Measurements from ENCODE around the gene SHQ1.

SHQ1 gene

DNA sequence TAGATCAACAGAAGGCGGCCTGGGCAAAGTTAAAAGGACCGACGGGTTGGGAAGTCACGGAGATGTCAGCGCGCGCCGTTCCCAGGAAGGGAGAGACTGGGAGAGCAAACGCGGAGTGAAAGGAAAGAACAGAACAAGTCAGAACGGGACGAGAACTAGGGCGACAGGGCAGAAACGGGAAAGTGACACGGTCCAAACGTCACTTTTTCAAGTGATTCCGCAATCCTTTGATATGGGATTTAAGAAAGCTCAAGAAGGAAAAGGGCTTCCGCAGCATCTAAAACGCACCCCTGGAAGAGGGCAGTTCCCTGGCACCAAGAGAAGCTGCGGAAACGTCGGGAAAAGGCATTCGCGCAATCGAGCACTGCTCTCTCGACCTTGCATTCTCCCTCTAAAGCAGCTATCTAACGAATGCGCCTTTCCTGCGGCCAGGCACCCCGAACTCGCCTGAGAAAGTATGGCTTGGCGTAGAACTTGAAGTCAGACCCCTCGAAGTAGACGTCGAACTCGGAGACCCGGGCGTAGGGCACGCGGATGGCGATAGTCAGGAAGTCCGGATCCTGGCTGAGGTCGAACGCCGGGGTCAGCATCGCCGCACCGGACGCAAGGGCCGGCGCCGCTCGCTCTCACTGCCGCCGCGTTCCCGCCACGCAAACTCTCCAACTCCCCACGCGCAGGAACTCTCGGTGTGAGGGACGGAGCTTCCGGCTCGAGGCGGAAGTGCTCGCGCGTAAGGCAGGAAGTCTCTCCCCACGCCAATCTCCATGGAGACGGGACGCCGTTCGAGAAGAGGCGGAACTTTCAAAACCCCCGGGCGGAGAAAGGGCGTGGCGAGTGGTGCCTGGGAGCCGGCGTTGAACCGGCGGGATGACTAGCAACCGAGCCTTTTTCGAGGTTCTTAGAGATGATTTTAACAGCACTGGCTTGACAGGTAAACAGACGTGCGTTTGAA, at the start of gene SHQ1:
Gene SHQ1, minus strand, starts transcription at position 695 of the 952 bp plus-strand sequence. Its CDS starts 105 bp downstream, at position 590.
- peak; percentile 84 to 92 (median 86) for DNase-seq (ENCODE audit: low read depth in 2 of 3, low spot score in 2 of 3)

DNA sequence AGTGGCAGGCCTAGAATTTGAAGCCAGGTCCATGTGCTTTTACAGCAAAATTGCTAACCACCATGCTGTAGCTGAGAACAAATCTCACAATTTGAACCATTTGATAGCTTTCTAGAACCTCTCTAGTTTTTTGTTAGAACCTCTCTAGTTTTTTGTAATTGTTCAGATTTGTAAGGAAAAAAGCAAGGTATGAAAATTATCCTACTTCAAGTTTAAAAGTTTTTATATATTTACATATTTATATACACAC, 49.4 kb upstream of the SHQ1 start:
- DNase-seq (ENCODE audit: low read depth in 2 of 3, low spot score in 2 of 3), result no peak

DNA sequence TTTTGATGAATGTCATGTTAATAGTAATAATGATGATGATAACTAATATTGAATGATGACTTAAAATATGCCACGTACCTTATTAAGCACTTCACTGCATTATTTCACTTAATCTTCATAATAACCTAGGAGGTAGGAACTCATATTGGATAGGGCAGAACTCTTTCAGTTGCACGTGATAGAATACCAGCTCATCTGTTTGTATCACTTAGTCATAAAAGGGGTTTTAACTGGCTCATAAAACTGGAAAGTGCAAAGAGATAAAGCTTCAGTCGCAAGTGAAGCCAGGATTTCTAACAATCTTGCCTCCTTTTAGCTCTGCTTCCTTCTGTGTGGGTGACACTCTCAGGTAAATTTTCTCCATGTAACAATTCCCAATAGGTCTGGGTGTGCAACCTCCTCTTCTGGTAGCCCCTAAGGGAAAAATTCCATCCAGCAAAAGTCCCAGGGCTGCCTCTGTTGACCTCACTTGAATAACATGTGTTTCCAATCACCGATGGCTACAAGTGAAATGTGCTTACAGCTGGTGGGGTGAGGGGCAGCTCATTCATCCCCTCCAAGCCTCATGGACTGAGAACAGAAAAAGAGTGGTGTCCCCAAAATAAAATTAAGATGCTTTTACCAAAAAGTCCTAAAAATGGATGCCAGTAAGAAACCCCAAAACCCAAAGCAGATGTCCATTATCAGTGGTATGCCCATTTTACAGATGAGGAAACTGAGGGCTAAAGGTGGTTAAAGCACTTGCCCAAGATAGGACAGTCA, 48.9 kb upstream of the SHQ1 start:
- no peak for DNase-seq (ENCODE audit: low read depth in 2 of 3, low spot score in 2 of 3)

DNA sequence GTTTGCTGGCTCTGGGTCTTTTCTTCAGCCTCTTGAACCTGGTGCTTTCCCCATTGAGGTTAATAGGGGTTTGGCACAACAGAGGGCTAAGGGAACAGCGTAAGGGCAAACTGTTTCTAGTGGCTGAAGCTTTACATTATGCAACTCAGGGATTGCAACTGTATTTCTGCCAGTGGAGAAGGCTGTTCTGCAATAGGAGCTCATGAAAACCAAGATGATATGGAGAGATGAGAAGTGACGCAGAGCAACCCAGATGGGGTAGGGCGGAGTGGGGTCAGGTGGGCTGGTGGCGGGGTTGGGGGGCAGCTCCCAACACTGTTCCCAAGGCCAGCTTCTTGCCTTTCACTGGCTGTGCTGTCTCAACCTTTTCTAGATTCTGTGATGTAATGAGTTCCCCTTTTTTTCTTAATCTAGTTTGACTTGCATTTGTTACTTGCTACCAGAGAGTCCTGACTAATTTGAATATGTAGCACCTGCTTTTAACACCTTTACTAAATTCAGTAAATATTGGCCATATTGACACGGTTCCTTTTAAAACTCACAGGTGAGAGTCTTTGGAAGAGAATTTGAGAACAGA, 46.8 kb upstream of the SHQ1 start:
- no peak for DNase-seq (ENCODE audit: low read depth in 2 of 3, low spot score in 2 of 3)

DNA sequence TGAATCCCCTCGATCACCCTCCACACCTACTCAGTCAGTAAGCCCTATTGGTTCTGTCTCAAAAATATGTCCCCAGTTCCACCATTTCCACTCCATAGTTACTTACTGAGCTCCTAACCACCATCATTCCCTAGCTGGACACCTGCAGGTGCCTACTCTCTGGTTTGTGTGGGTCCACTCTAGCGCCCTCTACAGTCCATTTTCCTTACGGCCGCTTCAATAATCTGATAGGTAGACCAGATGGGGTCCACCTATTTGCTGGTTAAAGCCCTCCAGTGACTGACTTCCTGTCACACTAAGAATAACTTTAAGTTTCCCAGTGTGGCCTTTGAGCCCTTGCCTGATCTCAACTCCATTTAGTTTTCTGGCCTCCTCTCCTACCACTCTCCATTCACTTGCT, 44.6 kb upstream of the SHQ1 start:
- DNase-seq (ENCODE audit: low read depth in 2 of 3, low spot score in 2 of 3), result no peak

DNA sequence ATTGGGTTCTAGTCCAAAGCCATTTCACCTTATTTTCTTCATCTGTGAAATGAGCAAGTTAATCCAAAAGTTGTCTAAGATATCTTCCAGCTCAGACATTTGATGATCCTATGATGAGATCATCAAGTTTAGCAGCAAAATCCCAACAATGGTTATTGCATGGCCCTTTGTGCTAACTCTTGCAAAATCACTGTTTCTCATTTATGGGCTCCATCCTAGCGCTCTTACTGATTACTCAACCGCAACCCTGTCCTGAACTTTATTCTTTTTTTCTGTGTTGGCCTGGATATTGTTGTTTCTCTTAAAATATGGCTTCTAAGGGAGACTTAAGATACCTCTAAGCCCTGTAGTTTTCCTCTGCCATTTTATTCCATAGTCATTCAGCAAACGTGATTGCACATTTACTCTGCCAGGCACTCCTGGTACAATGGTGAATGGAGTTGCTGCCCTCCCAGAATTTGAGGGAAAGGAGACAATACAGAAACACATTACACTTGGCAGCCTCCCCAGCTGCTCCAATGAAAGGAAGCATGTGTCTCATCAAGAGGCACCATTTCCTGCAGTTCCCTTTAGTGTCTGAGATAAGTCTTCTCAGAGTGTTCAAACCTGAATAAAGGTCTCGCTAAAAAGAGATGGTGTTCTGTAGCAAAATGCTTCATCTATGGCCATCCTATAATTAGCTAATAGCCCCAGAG, 44.0 kb upstream of the SHQ1 start:
- DNase-seq (ENCODE audit: low read depth in 2 of 3, low spot score in 2 of 3), result no peak

DNA sequence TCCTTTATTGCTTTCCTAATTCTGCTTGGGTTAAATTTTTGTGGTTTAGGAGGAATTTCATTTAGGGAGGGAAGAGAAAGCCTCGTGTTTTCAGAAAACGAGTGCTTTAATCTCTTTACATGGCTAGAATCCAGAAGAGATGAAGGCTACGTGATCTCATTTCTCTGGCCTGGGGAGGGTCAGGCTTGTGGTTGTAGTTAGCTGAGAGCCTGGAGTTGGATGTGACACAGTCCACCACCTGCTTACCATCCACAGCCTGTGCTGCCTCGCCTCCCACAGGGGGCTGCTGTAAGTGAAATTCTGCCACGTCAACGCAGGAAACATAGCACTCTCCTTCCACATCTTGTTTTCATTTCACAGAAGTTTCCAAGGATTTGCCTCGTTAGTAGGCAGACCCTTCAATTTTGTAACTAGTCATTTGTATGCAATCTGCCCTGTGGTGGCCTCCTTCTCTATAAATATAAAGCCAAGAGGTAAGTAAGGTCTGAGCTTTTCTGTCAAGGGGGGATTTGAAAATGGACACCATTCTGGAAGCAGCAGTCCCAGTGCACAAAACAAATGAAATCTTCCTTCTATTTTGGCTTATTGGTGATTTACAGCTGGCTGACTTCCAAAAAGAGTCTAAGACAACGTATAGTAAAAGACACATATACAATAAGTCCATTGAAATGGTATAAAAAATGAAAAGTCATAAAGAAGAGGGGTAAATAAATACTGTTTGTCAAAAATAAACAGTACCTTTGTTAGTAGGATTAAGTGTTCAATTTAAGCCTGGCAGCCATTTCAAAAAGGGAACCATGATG, 43.0 kb upstream of the SHQ1 start:
- no peak for DNase-seq (ENCODE audit: low read depth in 2 of 3, low spot score in 2 of 3)

DNA sequence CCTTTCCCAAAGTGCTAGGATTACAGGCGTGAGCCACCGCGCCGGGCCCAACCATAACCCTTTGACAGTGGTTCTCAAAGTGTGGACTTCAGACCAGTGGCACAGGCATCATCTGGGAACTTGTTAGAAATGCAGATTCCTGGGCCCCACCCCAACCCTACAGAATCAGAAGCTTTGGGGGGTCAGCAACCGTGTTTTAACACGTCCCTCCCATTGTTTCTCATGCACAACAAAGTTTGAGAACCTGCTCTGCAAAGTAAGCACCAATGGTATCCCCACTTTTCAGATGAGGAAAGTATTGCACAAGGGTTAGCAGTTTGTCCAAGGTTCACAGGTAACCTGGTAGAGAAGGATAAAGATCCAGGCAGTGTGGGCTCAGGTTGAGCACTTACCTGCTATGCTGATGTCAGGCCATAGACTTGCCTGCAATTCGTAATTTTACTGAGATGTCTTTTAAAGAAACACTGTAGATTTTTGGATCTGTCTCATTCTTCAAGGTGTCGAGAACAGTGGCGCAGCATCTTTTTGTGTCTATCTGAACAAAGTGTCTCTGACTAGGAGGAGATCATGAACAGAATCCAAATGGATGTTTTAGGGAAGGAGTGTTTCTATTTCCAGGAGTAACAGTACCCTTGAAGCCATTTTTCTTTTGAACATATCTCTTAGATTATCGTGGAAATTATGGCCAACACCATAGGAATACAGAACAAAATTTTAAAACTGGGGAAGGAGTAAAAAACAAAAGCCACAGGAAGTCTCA, 42.1 kb upstream of the SHQ1 start:
- no peak for DNase-seq (ENCODE audit: low read depth in 2 of 3, low spot score in 2 of 3)

DNA sequence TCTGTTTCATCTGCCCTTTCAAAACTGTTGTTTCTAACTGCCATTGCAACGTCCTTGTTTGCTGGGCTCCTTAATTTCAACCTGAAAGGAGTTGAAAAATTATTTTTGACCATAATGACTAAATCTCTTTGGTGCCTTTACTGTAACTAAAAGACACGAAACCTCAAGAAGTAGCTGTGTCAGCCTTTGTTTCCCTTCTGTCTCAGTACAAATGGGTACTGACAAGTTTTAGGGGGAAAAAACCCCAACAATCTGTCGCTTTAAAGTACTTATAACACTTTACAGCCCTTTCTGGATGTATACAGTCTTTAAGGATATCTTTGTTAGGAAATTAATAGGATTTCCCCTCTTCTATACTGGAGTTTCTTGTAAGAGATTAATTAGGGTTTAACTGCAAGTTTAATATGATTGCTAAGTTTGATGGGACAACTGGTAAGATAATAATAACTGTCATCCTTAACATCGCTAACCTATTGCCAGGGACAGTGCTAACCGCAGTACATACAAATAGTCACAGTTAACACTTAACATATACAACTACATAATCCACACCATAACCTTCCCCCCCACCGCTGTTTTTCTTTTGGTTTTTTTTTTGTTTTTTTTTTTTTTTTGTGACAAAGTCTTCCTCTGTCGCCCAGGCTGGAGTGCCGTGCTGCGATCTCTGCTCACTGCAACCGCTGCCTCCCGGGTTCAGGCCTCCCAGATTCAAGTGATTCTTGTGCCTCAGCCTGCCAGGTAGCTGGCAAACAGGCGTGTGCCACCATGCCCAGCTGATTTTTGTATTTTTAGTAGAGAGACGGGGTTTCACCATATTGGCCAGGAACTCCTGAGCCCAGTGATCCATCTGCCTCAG, 41.3 kb upstream of the SHQ1 start:
- no peak for DNase-seq (ENCODE audit: low read depth in 2 of 3, low spot score in 2 of 3)

DNA sequence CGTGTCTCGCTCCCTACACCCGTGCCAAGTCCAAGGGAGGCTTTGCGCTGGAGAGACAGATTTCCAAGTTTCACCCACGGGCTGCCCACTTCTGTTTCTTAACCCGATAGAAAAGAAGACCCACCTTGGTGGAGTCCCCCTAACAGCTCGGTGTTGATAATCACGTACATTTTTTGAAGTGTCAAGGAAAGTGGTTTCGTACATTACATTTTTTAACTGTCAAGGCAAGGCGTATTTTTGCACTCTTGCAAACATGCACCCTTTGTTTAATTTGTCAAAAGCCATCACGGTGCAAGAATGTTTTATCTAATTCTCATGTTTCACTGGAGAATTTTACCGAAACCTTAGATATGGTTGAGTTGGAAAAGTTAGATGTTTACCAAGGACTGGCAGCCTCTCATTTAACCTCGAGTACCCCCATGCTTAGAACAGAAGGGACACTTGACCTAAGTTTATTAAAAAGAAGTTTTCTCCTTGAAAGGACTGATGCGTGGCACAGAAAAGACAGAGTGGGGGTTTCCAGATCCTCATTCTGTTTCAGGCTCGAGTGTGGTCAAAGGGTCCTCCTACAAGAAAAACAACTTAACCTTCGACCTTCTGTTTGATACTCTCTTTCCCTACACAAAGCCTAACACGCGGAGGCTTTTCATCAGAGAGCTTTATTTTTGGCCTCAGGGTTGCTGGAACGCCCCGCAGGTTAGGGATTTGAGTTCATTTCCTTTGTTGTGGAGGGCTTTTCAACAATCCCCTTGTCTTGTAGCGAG, 40.5 kb upstream of the SHQ1 start:
- DNase-seq (ENCODE audit: low read depth in 2 of 3, low spot score in 2 of 3), result peak in 1 of 3 experiments; percentile 6

DNA sequence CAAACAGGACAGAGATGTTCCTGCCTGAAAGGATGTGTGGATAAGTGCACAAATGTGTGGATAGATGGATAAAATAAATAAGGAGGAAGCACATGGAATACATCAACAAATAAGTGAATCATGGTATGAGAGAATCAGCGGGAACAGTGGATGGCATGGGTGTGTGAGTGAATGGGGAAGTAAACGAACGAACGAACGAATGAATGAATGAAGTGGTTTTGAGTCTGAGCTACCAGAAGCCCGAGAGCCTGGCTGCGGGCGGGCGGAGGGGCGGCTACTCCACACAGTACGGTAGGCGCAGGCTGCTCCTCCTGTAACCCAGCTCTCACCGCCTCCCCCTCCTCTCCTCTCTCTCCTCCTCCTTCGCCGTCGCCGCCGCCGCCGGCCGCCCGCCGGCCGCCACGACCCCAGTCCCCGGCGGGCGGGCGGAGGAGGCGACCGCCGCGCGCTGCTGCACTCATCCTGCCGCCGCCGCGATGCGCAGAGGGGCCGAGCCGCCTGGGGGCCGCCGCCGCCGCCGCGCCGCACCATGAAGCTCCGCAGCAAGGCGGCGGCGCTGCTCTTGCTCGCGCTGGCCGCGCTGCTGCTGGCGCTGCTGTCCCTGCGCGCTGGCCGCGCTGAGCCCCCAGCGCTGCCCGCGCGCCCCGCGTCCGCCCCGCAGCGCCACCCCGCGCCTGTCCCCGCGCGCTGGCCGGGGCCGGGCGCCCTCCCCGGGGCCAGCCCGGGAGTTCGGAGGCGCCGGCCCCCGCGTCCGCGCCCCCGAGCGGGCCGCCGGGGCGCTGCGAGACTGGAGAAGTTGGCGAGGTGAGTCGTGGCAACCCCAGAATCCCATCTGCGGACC, 39.7 kb upstream of the SHQ1 start, which contains the start of gene GXYLT2:
Gene GXYLT2, plus strand, starts transcription at position 342 of the 841 bp plus-strand sequence. Its CDS starts 188 bp downstream, at position 530.
- DNase-seq (ENCODE audit: low read depth in 2 of 3, low spot score in 2 of 3), result no peak

DNA sequence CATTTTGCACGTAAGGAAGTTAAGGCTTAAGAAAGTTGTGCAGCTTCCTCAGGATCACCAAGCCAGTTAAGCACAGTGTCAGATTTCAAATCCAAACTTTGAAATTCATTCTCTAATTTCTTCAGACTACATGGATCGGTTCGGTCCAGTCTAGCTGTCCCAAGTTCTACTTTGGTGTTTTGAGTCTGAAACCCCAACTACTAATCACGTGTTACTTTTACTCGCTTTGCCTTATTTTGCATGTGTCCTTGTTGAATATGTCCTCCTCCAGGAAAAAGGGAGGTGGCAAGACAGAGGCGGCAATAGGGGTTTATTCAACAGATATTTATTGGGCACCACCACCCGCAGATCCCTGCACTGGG, 39.1 kb upstream of the SHQ1 start:
- DNase-seq (ENCODE audit: low read depth in 2 of 3, low spot score in 2 of 3), result no peak

DNA sequence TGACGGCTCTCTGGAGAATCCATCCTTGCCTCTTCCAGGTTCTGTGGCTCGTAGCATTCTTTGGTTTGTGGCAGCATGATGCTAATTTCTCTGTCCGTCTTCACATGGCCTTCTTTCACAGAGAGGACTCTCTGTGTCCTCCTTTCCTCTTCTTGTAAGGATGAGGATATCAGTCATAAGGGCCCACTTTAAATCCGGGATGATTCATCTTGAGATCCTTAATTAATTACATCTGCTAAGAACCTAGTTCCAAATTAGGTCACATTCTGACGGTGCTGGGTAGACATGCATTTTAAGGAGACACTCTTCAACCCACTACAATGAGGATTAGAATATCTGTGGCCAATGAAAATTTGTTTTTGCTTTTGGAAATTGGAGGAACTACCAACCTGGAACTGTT, 23.9 kb upstream of the SHQ1 start:
- no peak for DNase-seq (ENCODE audit: low read depth in 2 of 3, low spot score in 2 of 3)

DNA sequence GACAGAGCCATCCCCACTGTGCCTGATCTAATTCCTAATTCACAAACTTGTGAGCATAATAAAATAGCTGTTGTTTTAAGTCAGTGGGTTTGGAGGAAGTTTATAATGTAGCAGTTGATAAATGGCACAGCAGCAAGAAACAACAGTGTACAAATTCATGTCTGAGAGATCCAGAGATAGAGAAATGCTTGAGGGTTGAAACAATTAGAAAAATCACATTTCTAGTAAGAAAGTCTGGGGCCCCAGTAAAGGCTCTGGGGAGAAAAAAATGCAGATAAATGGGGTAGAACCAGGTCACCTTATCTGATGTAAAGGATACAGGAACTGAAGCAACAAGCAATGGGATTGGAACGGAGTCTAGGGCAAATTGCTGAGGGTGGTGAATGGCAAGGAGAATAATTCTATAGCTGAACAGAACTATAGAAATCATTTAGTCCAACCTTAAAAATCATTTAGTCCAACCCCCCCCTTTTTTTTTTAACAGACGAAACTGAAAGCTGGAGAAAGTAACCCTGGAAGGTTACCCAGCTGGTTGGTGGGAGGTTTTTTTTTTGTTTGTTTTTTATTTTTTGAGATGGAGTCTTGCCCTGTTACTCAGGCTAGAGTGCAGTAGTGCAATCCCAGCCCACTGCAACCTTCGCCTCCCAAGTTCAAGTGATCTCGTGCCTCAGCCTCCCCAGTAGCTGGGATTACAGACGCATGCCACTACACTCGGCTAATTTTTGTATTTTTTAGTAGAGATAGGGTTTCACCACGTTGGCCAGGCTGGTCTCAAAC, 14.3 kb upstream of the SHQ1 start:
- no peak for DNase-seq (ENCODE audit: low read depth in 2 of 3, low spot score in 2 of 3)

DNA sequence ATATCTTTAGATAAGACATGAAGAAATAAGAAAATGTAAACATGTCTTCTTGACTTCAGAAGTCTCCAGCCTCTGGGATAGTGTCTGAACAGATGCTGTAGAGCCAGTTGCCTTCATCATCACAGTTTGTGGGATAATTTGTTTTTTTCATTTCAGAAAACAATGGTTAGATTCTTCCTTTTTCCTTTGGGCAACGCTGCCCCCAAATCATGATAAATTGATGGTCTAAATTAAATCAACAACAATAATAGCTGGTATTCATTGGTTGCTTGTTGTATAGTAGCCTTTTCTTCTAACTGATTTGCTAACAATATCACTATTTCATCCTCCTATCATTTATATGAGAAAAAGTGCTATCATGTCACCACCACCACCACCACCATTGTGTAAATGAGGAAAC, 12.6 kb upstream of the SHQ1 start:
- DNase-seq (ENCODE audit: low read depth in 2 of 3, low spot score in 2 of 3), result no peak

DNA sequence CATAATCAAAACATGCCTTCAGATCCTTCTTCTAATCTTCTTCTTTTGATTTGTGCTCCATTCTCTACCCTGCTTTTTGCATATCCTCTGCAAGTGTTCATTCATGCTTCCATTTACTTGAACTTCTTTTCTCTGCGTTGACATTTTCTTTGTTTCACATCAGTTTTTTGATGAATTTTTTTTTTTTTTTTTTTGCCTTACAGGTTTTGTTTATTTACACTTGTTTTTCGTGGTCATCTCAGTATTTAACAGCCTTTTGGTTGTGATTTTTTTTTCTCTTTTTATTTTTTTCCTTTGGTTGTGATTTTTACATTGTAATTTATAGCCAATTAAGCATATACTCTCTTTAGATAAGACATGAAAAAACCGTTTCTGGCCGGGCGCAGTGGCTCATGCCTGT, 11.8 kb upstream of the SHQ1 start:
- DNase-seq (ENCODE audit: low read depth in 2 of 3, low spot score in 2 of 3), result no peak

DNA sequence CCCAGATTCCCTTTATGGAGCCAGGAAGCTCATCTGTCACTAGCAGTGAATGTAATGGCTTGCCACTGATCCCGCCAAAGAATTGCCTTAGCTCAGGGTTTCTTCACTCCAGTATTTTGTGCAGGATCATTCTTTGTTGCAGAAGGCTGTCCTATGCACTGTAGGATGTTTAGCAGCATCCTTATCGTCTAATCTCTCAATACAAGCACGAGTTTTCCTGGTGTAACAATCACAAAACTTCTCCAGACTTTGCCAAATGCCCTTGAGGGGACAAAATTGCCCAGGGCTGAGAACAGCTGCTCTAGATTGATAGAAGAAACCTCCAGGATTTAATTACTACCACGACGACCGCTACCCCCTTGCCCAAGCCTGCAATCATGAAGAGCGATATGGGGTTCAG, 6.8 kb upstream of the SHQ1 start:
- DNase-seq (ENCODE audit: low read depth in 2 of 3, low spot score in 2 of 3), result no peak
